Activated CD4-positive, alpha-beta T cell treated with anti-CD3 and anti-CD28 coated beads, Interleukin-10, Interleukin-2, amounts not matched to agents 100 ng/mL and 50 ng/mL, durations not matched to agents 16 hours and 8 hours (primary cell): ENCODE results near the gene KRTAP2-4.
"Not testable (repeated sequence)": the region's sequence is repeated elsewhere in the genome, so short reads cannot be mapped to it uniquely, and the experiment has no call there.

Source experiments
- DNase-seq: peaks from one replicate; pipeline ENCODE4 v3.0.0-alpha.2; 2020

Gene KRTAP2-4, protein sequence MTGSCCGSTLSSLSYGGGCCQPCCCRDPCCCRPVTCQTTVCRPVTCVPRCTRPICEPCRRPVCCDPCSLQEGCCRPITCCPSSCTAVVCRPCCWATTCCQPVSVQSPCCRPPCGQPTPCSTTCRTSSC

DNA sequence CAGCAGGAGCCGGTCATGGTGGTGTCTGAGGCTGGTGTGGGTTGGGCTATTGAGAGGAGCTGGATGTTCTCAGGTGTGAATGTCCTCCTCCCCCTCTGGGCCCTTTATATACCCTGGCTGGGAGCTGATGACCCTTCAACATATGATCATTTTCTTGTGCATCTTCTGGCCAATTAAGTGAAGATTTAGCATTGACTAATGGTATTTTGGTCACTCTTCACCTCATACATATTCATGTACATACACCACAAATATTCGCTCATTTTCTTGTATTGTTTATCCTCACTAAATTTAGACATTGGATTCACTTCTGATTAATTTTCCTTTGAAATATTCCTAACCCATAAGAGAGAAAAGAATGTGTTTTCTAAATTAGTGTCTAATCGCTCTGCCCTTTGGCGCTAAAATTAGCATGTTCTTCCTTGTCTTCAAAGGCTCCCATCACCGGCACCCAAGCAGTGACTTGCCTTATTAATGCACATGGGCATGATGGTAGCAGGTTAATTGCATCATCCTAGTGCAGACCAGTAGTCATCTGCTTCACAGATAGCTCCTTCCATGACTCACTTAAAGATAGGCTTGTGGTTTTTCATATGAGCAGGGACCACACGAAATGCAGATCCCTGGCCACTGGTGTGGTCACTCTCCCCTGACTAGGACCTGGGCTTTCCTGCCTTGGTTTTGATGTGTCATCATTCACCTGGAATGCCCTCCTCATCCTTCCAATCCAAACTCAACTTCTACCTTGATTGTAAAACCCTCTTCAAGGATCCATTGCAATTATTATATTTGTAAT, at the start of gene KRTAP2-4:
TSS of gene KRTAP2-4 (minus strand) at position 51 of the 796 bp plus-strand sequence. CDS start at position 17, 34 bp downstream.
- DNase-seq, result peak; percentile 5

DNA sequence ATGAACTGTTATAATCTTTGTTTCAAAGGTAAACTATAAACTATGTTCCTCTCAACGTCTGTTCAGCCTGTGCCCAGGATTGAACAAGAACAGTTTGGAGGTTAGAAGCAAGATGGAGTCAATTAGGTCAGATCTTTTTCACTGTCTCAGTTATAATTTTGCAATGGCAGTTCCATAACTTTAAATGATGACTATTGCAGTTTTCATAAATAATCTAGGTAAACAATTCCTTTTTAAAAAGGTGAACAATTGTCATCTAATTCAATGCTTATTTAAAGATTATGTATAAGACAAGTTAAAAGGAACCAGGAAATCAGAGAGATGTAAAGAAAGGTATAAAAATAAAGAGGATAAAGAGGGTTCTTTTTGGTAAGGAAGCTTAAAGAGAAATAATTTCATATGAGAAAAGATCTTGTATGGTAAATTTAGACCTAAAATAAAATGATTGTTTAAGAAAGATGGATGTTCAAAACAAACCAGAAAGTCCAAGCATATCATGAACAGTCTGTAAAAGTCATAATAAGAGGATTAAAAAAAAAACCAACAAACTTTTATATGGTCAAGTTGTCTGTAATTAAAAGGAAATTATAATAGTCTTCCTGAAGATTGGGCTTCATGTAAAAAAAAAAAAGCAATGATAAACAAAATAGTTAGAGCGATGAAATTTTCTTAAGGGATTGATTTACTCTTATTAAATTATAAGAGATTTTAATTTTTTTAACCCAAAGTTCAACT, 45.6 kb upstream of the KRTAP2-4 start:
- no peak for DNase-seq

DNA sequence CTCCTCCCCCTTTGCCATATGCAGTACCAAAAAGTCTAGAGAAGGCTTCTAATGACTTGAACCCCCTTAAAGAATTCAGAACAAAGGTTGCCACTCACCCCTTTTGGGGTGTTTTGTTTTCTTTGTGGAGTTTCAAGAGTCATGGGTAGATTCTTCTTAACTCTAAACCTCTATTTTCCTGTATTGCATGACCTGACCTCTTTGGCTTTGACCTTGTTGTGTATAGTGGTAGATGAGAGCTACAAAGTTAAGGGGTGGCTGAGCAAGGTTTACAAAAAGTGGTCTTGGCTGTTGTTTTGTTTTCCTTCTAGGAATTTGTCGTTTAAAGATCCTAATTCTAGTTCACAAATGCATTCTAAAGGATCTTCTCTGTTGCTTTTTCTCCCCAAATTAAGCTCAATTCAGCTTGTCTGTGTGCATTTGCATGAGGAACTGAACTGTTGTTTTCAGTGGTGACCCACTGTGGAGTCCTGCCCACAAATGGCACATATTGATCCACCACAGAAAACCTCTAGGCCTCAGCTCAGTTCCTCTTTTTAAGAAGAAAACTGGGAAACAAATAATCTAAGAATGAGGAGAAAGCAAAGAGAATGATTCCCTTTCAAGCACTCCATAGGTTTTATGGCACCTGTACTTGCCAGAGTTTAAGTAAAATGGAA, 43.2 kb upstream of the KRTAP2-4 start:
- DNase-seq, result not testable (repeated sequence)

DNA sequence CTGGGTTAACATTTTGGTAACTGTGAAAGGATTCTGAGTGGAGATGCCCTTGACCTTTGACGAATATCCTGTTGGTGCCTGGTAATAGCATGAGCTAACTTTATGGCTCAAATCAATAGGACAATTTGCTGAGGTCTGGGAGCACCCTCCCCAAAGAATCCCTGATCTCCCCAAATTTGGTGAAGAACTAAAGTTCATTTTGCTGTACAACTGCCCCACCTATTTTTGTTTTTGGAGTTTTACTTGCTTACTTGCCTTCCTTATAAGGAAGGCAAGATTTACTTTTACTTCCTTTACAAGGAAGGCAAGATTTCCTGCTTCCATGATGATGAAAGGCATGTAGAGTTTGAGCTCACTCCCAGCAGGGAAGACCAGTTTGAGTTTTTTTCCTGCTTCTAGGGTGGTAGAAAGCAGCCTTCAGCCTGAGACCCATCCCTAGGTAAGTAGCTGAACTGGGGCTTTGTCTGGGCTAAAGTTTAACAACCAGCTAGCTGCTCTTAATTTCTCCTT, 42.3 kb upstream of the KRTAP2-4 start:
- no peak for DNase-seq

DNA sequence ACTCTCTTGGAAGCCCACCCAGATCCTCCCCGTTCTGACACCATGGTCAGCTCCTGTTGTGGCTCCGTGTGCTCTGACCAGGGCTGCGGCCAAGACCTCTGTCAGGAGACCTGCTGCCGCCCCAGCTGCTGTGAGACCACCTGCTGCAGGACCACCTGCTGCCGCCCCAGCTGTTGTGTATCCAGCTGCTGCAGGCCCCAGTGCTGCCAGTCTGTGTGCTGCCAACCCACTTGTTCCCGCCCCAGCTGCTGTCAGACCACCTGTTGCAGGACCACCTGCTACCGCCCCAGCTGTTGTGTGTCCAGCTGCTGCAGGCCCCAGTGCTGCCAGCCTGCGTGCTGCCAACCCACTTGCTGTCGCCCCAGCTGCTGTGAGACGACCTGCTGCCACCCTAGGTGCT, 39.7 kb upstream of the KRTAP2-4 start, which contains the start of gene KRTAP4-9:
TSS of gene KRTAP4-9 (plus strand) at position 43 of the 400 bp plus-strand sequence. CDS start at position 43, 0 bp downstream.
- DNase-seq, result not testable (repeated sequence)

DNA sequence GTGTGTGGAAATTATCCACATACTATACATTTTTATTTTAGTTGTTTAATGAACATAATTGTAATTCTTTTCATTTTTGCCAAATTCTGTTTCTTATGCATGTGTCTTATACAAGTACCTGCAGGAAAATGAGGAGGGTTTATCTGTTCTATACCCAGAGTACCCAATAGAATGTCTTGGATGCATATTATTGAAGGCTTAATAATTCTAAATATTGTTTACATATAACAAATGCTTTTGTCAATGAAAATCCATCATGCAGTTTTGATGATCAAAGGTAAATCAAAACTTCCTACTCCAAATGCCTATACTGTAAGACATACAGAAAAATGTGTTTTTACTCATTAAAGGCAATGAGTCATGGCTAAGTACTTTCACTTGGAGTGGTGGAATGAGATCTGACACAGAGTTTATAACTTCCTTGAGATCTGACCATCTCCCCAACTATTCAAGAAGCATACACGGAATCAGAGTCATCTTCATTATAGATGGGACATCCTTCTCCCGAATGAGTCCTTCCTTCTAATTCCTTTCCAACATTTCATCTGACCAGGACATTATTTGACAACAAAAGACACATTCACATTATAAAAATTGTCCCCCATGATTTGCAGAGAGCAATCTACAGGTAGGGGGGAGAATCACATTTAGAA, 38.8 kb upstream of the KRTAP2-4 start:
- DNase-seq, result not testable (repeated sequence)

DNA sequence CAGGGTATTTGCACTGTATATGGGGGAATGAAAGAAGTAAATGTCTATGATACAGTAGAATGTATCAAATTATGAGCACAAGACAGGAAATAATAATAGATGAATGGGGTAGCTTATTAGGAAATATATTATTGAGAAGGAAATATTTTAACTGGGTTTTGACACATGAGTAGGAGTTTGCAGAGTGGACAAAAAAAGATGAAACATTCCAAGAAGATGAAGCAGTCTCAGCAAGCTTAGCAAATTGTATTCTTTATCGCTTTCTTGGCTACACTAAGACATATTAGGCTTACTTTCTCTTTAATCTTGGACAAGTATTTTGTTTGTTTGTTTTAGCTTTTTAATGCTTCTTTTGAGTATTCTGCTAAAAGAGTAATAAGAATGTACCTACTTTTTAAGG, 38.2 kb upstream of the KRTAP2-4 start:
- no peak for DNase-seq

DNA sequence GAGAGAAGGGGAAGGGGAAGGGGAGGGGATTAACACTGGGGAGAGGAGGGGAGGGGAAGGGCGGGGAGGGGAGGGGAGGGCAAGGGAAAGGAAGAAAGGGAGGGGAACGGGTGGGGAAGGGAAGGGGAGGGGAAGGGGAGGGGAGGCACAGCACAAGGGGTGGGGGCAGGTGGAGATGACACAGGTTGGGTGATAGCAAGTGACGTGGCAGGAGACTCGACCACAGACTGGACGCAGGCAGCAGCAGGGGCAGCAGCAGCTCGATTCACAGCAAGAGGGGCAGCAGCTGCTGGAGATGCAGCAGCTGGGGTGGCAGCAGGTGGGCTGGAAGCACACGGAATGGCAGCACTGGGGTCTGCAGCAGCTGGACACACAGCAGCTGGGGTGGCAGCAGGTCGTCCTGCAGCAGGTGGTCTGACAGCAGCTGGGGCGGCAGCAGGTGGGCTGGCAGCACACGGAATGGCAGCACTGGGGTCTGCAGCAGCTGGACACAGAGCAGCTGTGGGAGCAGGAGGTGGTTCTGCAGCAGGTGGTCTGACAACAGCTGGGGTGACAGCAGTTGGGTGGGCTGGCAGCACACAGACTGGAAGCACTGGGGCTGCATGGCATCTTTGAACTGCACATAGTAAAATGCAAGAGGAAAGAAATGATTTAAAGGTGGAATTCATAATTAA, 36.0 kb upstream of the KRTAP2-4 start, which contains the start of gene KRTAP4-16:
TSS of gene KRTAP4-16 (minus strand) at position 624 of the 674 bp plus-strand sequence. CDS start at position 624, 0 bp downstream.
- DNase-seq, result no peak

DNA sequence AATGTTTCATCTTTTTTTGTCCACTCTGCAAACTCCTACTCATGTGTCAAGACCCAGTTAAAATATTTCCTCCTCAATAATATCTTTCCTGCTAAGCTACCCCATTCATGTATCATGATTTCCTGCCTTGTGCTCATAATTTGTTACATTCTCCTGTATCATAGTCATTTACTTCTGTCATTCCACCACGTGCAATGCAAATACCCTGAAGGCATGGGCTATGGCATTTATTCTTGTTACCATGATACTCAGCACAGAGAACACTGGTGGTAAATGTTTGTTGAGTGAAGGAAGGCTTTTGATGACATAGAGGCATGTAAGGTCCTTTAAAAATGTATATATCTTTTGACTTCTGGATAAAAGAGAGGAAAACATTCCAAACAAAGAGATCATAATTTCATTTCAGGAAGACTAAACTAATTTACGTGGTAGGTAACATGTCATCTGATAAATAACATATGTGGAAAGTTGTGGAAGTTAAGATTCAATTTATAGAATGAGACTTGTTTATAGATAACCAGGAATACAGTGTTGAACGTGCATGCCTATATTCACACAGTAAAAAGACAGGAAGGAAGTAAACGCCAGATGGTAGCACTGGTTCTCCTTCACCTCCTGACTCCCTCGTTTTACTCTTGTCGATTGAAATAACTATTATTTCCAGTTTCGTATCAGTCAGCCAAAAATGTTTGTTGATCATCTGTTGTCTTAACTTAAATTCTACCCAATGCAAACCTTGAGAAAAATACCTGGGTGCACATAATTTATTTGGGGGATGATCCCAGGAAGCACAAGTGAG, 34.2 kb upstream of the KRTAP2-4 start:
- not testable (repeated sequence) for DNase-seq

DNA sequence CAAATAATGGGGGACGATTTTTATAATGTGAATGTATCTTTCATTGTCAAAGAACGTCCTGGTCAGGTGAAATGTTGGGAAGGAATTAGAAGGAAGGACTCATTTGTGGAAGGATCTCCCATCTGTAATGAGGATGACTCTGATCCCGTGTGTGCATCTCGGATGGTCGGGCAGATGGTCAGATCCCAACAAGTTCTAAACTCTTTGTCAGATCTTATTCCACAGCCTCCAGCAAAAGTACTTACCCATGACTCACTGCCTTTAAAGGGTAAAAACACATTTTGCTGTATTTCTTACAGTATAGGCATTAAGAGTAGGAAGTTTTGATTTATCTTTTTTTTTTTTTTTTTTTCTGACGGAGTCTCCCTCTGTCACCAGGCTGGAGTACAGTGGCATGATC, 32.8 kb upstream of the KRTAP2-4 start:
- no peak for DNase-seq

DNA sequence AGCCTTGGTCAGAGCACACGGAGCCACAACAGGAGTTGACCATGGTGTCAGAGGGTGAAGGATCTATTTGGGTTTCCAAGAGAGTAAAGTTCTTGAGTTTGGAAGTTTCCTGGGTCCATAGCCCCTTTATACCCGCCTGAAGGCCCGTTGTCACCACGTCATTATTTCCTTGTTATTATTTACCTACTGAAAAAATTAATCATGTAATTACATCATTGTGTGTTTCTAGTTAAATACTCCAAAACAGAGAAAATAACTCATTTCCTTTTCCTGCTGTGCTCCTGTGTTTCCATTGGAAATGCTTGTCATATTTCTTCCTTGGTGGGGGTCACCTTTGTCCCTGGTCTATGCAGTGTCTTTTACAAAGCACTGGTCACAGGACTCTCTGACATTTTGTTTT, 32.4 kb upstream of the KRTAP2-4 start, which contains the start of gene KRTAP4-8:
TSS of gene KRTAP4-8 (minus strand) at position 101 of the 400 bp plus-strand sequence. CDS start at position 43, 58 bp downstream.
- DNase-seq, result no peak

DNA sequence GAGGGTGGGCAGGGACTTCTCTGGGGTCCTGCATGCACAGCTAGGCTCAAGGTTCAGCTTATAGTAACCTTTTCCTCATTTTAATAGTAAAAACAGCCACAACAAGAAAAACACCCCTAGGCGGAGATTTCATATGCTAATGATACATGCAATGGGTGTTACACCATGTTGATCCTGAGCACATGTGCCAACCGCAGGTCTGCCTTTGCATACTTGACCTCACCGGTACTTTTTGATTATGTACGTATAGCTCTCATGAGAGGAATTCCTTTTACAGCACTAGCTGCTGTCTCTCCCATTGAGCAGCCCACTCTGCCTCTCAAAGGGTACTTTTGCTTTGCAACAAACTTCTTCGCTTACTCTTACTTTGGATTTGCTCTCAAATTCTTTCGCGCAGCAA, 30.4 kb upstream of the KRTAP2-4 start:
- no peak for DNase-seq

DNA sequence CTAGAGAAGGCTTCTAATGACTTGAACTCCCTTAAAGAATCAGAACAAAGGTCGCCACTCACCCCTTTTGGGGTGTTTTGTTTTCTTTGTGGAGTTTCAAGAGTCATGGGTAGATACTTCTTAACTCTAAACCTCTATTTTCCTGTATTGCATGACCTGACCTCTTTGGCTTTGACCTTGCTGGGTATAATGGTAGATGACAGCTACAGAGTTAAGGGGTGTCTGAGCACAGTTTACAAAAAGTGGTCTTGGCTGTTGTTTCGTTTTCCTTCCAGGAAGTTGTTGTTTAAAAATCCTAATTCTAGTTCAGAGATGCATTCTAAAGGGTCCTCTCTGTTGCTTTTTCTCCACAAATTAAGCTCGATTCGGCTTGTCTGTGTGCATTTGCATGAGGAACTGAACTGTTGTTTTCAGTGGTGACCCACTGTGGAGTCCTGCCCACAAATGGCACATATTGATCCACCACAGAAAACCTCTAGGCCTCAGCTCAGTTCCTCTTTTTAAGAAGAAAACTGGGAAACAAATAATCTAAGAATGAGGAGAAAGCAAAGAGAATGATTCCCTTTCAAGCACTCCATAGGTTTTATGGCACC, 23.2 kb upstream of the KRTAP2-4 start:
- DNase-seq, result not testable (repeated sequence)

DNA sequence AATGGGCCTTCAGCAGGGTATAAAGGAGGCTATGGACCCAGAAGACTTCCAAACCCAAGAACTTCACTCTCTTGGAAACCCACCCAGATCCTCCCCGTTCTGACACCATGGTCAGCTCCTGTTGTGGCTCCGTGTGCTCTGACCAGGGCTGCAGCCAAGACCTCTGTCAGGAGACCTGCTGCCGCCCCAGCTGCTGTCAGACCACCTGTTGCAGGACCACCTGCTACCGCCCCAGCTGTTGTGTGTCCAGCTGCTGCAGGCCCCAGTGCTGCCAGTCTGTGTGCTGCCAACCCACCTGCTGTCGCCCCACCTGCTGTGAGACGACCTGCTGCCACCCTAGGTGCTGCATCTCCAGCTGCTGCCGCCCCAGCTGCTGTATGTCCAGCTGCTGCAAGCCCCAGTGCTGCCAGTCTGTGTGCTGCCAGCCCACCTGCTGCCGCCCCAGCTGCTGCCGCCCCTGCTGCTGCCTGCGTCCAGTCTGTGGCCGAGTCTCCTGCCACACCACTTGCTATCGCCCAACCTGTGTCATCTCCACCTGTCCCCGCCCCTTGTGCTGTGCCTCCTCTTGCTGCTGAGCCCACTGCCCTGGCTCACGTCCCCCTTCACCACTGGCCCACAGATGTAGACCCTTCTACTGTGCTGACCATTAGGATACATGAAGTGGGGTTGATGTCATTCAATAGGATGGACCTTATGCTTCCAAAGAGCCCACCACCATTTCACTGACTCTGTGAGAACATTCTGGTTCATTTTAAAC, 18.6 kb upstream of the KRTAP2-4 start, which contains the start of gene KRTAP4-7:
TSS of gene KRTAP4-7 (plus strand) at position 51 of the 757 bp plus-strand sequence. CDS start at position 108, 57 bp downstream.
- DNase-seq, result not testable (repeated sequence)

DNA sequence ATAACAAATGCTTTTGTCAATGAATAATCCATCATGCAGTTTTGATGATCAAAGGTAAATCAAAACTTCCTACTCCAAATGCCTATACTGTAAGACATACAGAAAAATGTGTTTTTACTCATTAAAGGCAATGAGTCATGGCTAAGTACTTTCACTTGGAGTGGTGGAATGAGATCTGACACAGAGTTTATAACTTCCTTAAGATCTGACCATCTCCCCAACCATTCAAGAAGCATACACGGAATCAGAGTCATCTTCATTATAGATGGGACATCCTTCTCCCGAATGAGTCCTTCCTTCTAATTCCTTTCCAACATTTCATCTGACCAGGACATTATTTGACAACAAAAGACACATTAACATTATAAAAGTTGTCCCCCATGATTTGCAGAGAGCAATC, 17.7 kb upstream of the KRTAP2-4 start:
- not testable (repeated sequence) for DNase-seq

DNA sequence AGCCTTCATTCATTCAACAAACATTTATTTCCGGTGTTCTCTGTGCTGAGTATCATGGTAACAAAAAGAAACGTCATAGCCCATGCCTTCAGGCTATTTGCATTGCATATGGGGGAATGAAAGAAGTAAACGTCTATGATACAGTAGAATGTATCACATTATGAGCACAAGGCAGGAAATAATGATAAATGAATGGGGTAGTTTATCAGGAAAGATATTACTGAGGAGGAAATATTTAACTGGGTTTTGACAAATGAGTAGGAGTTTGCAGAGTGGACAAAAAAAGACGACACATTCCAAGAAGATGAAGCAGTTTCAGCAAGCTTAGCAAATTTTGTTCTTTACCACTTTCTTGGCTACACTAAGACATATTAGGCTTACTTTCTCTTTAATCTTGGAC, 16.9 kb upstream of the KRTAP2-4 start:
- no peak for DNase-seq

DNA sequence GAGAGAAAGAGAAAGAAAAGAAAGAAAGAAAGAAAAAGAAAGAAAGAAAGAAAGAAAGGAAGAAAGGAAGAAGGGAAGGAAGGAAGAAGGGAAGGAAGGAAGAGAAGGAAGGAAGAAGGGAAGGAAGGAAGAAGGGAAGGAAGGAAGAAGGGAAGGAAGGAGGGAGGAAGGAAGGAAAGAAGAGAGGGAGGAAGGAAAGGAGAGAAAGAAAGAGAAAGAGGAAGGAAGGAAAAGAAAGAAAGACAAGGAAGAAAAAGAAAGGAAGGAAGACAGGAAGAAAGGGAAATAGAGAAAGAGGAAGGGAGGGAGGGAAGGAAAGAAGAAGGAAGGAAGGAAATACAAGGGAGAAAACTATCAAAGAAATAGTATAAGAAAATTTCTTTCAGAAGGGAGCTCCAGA, 11.1 kb upstream of the KRTAP2-4 start:
- DNase-seq, result no peak

DNA sequence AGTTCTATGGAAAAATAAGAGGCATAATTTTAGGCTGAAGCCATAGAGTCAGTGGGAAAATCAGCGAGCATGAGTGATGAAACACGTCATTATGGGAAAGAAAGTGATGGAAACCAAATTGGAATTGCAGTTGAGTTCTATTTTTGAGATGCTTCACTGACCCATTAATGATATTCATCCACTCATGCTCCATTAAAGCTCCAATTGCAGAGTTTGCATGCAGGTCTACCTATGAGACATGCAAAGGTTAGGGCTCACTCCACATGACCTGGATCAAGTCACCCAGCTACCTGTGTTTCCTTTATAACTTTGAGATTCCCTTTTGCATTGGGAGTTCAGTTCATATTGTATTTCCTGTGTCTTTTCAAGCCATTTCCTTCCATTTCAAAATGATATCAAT, 8.0 kb upstream of the KRTAP2-4 start:
- no peak for DNase-seq
